ENCODE measurements around the gene P4HA3.
A peak's percentile ranks its signal among the peaks of the same experiment; 100 is the strongest.

Gene P4HA3

DNA sequence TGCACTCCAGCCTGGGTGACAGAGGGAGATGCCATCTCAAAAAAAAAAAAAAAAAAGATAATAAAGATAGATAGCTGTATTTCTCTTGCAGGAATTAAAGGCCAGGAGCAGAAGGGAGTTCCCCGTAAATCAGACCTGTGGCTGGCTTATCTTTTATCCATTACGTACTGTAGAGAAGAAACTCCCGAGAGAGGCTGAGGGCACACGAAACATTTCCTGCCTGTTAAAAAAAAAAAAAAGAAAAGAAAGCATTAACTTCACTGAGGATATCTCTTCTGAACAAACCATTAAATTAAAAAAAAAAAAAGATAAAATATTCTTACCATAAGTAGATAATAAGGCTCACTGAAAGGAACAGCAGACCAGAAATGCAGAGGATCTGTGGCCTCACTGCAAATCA is 22.5 kb downstream of the P4HA3 start:
- ATAC-seq (ENCODE audit: low read depth) (no peak), DNase-seq (ENCODE audit: low spot score) (no peak)
- Histone ChIP-seq H3K36me3 (ENCODE audit: low read depth) (no peaks in the 10 kb centered on the region), H3K4me1 (ENCODE audit: insufficient read depth, poor library complexity, severe bottlenecking) (peaks cover 5% of the 10 kb centered on the region), H3K27ac (ENCODE audit: poor library complexity, severe bottlenecking) (peak overlapping the region; percentile 37), H3K9me3 (ENCODE audit: severe bottlenecking) (no peaks in the 10 kb centered on the region), H3K4me3 (ENCODE audit: severe bottlenecking) (no peak overlapping the region), H3K27me3 (ENCODE audit: insufficient read depth, poor library complexity, severe bottlenecking) (no peaks in the 10 kb centered on the region)
- TF ChIP-seq, protein P1, sequence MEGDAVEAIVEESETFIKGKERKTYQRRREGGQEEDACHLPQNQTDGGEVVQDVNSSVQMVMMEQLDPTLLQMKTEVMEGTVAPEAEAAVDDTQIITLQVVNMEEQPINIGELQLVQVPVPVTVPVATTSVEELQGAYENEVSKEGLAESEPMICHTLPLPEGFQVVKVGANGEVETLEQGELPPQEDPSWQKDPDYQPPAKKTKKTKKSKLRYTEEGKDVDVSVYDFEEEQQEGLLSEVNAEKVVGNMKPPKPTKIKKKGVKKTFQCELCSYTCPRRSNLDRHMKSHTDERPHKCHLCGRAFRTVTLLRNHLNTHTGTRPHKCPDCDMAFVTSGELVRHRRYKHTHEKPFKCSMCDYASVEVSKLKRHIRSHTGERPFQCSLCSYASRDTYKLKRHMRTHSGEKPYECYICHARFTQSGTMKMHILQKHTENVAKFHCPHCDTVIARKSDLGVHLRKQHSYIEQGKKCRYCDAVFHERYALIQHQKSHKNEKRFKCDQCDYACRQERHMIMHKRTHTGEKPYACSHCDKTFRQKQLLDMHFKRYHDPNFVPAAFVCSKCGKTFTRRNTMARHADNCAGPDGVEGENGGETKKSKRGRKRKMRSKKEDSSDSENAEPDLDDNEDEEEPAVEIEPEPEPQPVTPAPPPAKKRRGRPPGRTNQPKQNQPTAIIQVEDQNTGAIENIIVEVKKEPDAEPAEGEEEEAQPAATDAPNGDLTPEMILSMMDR (IDR thresholded peaks at IDR 0.05; ENCODE audit: poor library complexity, severe bottlenecking), result no peak

DNA sequence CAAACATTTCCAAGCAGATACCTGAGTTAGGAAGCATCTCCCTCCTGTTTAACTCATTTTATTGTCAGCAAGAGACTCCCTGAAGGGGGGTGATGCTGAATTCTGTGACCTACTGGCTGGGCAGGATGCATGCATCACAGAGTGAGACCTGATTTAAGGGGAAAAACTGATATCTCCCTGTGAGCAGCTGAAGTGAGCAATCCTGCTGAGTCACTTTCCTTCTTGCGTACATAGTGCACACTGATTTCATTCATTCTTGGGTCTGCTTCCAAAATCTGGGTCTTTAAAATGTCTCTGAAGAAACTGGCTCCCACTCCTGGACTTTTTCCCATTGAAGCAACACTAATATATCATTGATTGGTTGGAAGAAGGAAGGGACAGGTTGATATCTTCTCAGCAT is 23.3 kb downstream of the P4HA3 start:
- Histone ChIP-seq H3K9me3 (ENCODE audit: severe bottlenecking) (no peaks in the 10 kb centered on the region), H3K27ac (ENCODE audit: poor library complexity, severe bottlenecking) (peak overlapping the region; percentile 37), H3K27me3 (ENCODE audit: insufficient read depth, poor library complexity, severe bottlenecking) (no peaks in the 10 kb centered on the region), H3K36me3 (ENCODE audit: low read depth) (no peaks in the 10 kb centered on the region), H3K4me1 (ENCODE audit: insufficient read depth, poor library complexity, severe bottlenecking) (peaks cover 5% of the 10 kb centered on the region), H3K4me3 (ENCODE audit: severe bottlenecking) (no peak overlapping the region)
- DNase-seq (ENCODE audit: low spot score), result no peak
- peak; percentile 94 for ATAC-seq (ENCODE audit: low read depth)
- TF ChIP-seq, protein P1 (IDR thresholded peaks at IDR 0.05; ENCODE audit: poor library complexity, severe bottlenecking), result no peak

DNA sequence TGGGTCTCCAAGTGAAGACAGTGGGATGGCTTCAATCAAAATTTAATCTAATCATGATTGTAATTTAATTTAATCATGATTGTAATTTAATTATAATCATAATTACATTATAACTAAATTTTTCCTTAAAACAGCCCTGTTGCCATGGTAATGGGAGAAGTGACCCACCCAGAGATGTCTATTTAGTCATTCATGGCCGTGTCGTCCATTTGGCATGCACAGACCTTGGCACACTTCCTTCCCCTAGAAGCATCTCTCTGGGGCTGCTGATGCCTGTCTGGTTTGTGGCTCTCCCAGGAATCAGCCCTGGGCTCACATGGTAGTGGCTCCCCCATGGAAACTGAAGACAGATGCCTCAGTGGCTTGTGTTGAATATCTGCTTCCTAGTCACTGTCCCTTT is 27.0 kb downstream of the P4HA3 start:
- TF ChIP-seq, protein P1 (IDR thresholded peaks at IDR 0.05; ENCODE audit: poor library complexity, severe bottlenecking), result no peak
- no peaks in the 10 kb centered on the region for H3K27me3 ChIP-seq (ENCODE audit: insufficient read depth, poor library complexity, severe bottlenecking)
- ATAC-seq (ENCODE audit: low read depth), result no peak
- no peaks in the 10 kb centered on the region for H3K36me3 ChIP-seq (ENCODE audit: low read depth)
- no peak overlapping the region for H3K4me3 ChIP-seq (ENCODE audit: severe bottlenecking)
- no peaks in the 10 kb centered on the region for H3K9me3 ChIP-seq (ENCODE audit: severe bottlenecking)
- no peak for DNase-seq (ENCODE audit: low spot score)
- no peak overlapping the region for H3K27ac ChIP-seq (ENCODE audit: poor library complexity, severe bottlenecking)
- peaks cover 5% of the 10 kb centered on the region for H3K4me1 ChIP-seq (ENCODE audit: insufficient read depth, poor library complexity, severe bottlenecking)

DNA sequence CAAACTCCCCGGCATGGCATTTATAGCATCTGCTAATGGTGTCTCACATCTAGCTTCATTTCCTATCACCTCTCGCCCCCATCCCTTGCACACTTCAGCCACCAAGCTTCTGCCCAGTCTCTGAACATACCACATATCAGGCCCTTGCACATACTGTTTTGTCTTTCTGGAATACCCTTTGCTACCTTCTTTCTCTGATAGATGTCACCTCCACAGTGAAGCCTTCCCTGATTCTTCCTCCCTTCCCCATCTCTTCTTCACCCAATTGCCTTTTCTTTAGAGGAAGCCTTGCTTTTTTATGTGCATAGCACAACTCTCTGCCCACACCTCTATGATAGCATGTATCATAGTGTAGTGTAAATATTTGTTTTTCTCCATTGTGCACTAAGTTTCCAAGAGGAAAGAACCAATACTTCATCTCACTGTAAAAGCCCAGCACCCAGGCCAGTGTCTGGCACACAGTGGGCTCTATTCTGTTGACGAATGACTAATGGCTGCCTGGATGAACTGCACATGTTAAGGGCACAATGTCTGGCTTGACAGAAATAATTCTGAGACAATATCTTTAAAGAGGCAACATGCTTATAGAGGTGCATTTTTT is 27.8 kb downstream of the P4HA3 start:
- TF ChIP-seq, protein P1 (IDR thresholded peaks at IDR 0.05; ENCODE audit: poor library complexity, severe bottlenecking), result no peak
- no peaks in the 10 kb centered on the region for H3K27me3 ChIP-seq (ENCODE audit: insufficient read depth, poor library complexity, severe bottlenecking)

DNA sequence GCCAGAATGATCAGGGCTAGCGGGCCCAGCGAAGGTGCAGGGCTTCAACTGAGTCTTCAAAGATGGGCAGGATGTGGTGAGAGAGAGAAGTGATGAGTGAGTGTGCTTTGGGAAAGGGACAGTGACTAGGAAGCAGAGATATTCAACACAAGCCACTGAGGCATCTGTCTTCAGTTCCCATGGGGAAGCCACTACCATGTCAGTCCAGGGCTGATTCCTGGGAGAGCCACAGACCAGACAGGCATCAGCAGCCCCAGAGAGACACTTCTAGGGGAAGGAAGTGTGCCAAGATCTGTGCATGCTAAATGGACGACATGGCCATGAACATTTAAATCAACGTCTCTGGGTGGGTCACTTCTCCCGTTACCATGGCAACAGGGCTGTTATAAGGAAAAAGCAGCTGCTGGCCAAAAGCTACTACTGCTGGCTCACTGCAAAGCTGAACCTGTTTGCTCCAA is 28.5 kb downstream of the P4HA3 start:
- TF ChIP-seq, protein P1 (IDR thresholded peaks at IDR 0.05; ENCODE audit: poor library complexity, severe bottlenecking), result no peak
- no peak for ATAC-seq (ENCODE audit: low read depth)
- no peak for DNase-seq (ENCODE audit: low spot score)
- H3K4me3 ChIP-seq (ENCODE audit: severe bottlenecking), result no peak overlapping the region
- peaks cover 3% of the 10 kb centered on the region for H3K4me1 ChIP-seq (ENCODE audit: insufficient read depth, poor library complexity, severe bottlenecking)
- no peaks in the 10 kb centered on the region for H3K36me3 ChIP-seq (ENCODE audit: low read depth)
- no peaks in the 10 kb centered on the region for H3K27me3 ChIP-seq (ENCODE audit: insufficient read depth, poor library complexity, severe bottlenecking)
- no peaks in the 10 kb centered on the region for H3K9me3 ChIP-seq (ENCODE audit: severe bottlenecking)
- no peak overlapping the region for H3K27ac ChIP-seq (ENCODE audit: poor library complexity, severe bottlenecking)

More for the DNA sequence above, 27.8 kb downstream of the P4HA3 start:
- no peak for DNase-seq (ENCODE audit: low spot score)
- H3K9me3 ChIP-seq (ENCODE audit: severe bottlenecking), result no peaks in the 10 kb centered on the region
- no peak overlapping the region for H3K27ac ChIP-seq (ENCODE audit: poor library complexity, severe bottlenecking)
- no peak for ATAC-seq (ENCODE audit: low read depth)
- H3K4me3 ChIP-seq (ENCODE audit: severe bottlenecking), result no peak overlapping the region
- H3K36me3 ChIP-seq (ENCODE audit: low read depth), result no peaks in the 10 kb centered on the region
- peaks cover 5% of the 10 kb centered on the region for H3K4me1 ChIP-seq (ENCODE audit: insufficient read depth, poor library complexity, severe bottlenecking)

Data from RWPE2 (cell line).